ENCODE results near the gene GSTCD.
A peak's percentile ranks its signal among the peaks of the same experiment; 100 is the strongest.
"Not testable (repeated sequence)": the region's sequence is repeated elsewhere in the genome, so short reads cannot be mapped to it uniquely, and the experiment has no call there.

The GSTCD gene, protein sequence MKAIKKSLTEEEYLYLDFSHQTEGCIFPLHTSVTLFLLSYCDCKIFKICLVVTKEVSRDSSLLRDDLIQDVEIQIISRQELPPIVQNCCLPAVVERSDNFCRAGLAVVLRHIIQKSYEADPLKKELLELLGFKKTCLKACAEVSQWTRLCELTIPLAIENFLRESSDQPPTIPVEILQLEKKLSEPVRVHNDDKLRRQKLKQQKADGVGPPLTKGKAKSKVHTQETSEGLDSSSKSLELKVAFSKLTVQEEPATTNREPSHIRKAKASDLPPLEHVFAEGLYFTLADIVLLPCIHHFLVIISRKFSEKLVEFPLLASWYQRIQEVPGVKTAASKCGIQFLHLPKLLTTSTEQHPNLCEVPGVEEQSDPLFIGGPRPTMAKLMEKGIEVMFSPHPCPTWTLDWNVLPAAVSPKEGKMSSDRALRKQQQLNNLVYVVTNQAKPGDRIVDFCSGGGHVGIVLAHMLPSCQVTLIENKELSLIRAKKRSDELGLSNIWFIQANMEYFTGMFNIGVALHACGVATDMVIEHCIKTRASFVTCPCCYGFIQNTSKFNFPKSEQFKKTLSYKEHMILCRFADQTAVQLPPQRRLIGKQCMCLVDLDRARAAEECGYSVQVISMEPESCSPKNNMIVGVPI

DNA sequence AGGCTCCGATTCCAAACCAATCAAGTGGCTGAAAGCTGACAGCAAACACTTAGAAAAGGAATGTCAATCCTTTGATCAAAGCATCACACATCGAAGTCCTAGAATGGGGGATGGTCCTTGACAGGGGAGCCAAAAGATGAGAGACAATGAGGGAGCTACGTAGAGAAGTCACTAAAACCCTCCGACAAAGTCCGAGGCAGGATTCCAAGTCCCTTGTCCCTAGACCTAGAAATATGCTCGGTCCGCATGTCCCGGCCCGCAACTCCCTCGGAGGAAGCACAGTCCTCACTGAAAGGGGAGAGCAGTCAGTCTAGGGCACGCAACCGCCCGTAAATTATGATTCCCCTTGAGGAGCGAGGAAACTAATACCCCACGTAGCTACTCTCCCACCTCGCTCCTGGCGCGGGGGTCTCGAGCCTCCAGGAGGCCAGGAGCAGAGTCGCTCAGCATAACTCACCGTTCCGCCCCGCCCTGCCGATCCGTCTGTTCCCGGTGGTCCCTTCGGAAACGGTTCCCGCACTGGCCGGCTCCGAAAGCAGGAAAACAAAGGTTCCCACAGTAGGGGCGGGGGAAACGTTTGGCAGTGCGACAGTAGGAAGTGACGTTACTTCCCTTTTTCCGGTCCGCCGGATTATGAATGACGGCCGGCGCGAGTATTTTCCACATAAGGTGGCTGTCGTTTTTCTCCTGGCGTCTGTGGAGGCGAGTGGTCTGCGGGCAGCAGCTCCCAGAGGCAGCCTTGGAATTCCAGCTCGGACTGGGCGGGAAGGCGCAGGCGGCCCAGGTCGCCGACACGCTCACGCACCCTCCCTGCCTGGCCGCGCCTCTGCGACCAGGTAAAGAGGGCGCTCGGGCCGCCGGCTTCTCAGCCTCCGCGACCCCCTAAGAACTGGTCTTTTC is at the start of gene GSTCD, which contains the start of gene INTS12:
GSTCD (plus strand) TSS at position 604 of the 900 bp plus-strand sequence. CDS start 8,830 bp downstream, outside the sequence.
INTS12 (minus strand) TSS at position 509 of the 900 bp plus-strand sequence. CDS start 8,684 bp downstream, outside the sequence.
- peak; percentile 89 for DNase-seq

GRCh38 chr4:105659190-105659589 is 49.4 kb upstream of the GSTCD start:
- no peak for DNase-seq

- DNase-seq = no peak
Measured at GRCh38 chr4:105661028-105661427, 47.6 kb upstream of the GSTCD start.

GRCh38 chr4:105662935-105663675 is 45.5 kb upstream of the GSTCD start:
- DNase-seq = no peak

DNA sequence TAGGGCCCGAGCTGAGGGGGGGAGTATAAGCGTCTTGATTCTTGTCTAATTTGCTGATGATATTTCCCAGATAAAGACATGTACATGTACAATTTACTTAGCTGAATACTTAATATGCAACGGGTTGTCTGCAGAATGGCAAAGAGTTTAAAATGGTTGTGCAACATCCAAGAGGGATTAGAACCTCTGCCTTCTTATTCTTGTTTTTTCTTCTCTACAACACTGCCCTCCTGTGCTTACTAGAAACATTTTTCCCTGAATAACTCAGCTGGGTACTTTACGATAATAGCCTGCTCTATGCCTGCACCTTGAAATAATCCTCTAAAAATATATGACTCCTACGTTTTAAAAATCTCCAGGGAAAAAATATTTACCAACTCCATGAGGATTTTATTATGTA is 41.9 kb upstream of the GSTCD start:
- no peak for DNase-seq

- DNase-seq = no peak
Measured at GRCh38 chr4:105670684-105671083, 37.9 kb upstream of the GSTCD start.

DNA sequence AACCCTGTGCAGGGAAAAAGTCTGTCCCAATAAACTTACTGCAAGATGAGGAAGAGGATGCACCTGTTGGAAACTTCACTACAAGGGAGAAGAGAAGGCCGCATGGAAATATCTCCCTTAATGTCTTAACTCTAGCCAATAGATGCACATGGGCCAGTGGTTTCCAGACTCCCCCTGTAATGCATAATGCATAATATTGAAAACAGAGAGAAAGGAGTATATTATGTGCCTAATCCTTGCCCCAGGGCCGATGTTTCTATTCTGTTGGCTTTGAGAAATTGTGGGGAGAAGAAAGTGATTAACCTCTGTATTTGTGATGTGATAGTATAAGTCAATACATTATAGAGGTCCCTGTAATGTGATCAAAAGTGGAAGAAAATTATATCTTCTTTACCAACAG is 37.3 kb upstream of the GSTCD start:
- no peak for DNase-seq

DNA sequence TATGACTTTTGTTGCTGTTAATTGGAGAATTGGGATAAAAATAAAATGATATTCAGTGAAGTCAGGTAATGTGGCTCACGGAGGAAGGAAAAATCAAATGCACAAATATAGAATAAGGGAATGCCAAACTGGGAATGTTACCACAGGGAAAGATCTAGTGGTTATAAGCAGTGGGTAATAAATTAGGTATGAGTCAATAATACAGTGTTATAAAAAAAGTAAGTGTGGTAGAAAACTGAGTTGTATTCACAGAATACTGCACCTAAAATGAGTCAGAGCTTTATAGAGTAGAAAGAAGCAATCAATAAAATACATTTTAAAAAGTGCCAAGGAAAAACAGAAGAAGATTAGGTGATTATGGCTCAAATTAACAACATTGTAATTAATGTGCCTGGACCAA is 34.6 kb upstream of the GSTCD start:
- no peak for DNase-seq

GRCh38 chr4:105677709-105678108 is 30.9 kb upstream of the GSTCD start:
- no peak for DNase-seq

DNA sequence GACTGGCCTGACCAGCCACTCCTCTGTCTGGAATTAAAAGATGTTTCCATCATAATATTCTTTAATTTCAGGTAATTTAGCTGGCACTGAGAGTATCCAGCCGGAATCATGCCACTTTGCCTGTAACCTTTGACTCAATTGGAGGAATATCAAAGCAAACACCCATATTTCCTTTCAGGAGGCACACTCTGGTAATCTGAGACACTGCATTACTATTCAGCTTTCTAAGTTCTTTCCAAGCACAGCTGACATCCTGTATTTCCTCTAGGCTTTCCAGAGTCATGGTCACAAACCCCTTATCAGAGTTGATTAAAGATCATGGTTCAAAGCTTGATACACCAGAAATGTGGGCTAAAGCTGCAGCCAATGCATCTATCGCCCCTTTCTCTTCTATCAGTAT is 29.4 kb upstream of the GSTCD start:
- DNase-seq = no peak

DNA sequence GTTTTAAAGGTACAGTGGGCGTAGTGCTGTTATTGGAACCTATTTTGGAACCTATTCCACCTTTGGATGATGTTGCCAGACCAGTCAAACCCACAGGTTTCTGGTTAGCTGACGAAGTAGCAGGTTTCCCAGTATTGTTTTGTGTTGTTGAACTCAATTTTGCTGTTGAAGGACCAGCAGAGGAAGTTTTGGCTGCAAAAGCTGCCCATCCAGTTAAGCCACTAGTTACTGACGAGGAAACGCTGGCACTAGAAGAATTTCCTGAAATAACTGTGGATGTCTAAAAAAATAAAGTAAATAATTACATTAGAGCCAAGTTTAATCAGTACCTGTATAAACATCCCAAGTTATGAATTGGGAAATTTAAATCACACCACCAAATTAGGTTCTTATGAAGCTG is 25.5 kb upstream of the GSTCD start:
- DNase-seq = no peak

DNA sequence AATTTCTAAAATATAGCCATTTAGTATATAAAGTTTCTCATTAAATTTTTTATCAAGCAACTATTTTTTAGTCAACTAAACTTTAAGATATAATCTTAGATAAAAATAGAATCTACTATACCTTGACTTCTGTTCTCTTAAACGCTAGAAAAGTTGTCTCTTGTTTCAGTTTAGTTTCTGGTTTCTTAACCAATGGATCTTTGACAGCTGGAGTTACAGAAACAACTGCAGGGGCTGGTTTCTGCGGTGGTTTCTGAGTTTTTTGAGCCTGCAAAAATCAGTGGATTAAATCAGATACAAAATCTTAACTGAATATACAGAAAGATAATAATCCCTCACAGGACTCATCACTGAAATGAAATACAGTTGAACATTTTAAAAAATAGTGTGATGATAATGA is 22.0 kb upstream of the GSTCD start:
- DNase-seq = no peak

GRCh38 chr4:105694812-105695211 is 13.8 kb upstream of the GSTCD start:
- not testable (repeated sequence) for DNase-seq

- not testable (repeated sequence) for DNase-seq
Measured at GRCh38 chr4:105695832-105696231, 12.8 kb upstream of the GSTCD start.

DNA sequence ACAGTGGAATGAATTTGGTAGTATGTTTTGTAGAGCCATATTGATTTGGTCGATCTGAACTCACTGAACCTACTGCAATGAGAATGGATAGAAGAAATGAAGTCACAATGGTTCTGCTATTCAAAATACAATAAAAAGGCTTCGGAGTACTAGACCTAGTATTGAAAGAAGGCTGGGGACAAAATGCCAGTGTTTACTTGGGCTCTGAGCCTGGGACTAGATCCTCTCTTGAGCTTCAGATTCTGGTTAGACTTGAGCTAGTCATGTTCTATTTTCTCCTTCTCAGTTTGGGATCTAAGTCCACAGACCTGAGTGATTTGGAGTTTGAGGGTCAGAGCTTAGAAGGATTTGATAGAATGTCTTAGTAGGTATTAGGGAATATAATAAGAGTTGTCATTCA is 10.0 kb upstream of the GSTCD start:
- no peak for DNase-seq

GRCh38 chr4:105707782-105708180 is 803 bp upstream of the GSTCD start:
- no peak for DNase-seq

- DNase-seq = no peak
Measured at GRCh38 chr4:105709081-105709450, 482 bp downstream of the GSTCD start.

DNA sequence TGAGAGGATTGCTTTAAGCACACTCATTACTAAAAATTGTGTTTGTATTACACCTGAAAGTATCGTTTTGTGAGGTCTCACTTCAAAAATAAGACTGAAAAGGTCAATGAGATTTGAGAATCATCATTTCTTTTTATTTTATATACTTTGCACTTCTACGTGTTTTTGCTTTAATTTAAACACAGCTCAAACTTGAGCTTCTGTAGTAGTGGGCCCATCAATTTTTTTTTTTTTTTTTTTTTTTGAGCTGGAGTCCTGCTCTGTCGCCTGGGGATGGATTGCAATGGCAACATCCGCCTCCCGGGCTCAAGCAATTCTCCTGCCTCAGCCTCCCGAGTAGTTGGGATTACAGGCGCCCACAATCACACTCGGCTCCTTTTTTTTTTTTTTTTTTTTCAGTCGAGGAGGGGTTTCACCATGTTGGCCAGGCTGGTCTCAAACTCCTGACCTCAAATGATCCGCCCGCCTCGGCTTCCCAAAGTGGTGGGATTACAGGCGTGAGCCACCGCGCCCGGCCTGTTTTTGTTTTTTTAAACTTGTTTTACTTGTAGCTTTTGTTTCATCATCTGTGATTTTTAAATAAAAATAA is 1.5 kb downstream of the GSTCD start:
- DNase-seq = no peak

- DNase-seq = peak; percentile 14
Measured at GRCh38 chr4:105710678-105711077, 2.1 kb downstream of the GSTCD start.

DNA sequence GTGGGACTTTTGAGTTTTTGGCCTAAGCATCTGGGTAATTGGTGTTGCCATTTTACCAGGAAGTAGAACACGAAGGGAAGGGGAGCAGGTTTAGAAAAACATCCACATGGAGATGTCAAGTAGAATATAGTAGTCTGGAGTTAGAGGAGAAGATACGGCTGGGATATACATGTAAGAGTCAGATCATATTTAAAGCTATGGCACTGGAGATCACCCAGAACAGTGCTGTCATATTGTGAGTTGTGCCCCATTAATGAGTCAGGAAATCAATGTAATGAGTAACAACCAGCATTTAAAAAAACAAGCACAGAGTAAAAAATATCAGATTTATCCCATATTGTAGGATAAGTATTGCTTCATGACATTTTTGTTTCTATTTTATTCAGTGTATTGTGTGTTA is 4.2 kb downstream of the GSTCD start:
- no peak for DNase-seq

DNA sequence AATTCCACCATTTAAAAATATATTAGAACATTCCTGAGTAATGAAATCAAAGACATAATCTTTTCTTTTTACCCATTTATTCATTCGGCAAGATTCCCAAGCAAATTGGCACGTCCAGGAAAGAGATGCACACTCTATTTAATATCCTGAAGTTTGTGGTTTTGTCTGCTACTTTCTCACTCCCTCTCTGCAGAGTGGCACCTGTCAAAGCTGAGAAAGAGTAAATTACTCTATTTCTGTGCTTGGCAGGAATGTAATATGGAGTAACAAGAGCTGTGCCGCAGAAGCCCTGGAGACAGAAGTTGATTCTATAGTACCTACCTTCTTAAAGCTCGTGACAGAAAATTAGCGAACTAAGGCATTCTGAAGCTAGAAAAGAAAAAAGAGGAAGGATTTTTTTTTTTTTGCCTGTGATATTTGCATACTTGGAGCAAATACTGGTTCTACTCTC is 5.5 kb downstream of the GSTCD start:
- no peak for DNase-seq

GRCh38 chr4:105714932-105715331 is 6.3 kb downstream of the GSTCD start:
- no peak for DNase-seq
